Retina (tissue), 1 donor: ENCODE measurements around the gene GLI1.
A peak's percentile ranks its signal among the peaks of the same experiment; 100 is the strongest.
"Not testable (repeated sequence)": the region's sequence is repeated elsewhere in the genome, so short reads cannot be mapped to it uniquely, and the experiment has no call there.

Source experiments
- DNase-seq: peaks from one replicate; pipeline ENCODE4 v3.0.0-alpha.2; 2016

The GLI1 gene

DNA sequence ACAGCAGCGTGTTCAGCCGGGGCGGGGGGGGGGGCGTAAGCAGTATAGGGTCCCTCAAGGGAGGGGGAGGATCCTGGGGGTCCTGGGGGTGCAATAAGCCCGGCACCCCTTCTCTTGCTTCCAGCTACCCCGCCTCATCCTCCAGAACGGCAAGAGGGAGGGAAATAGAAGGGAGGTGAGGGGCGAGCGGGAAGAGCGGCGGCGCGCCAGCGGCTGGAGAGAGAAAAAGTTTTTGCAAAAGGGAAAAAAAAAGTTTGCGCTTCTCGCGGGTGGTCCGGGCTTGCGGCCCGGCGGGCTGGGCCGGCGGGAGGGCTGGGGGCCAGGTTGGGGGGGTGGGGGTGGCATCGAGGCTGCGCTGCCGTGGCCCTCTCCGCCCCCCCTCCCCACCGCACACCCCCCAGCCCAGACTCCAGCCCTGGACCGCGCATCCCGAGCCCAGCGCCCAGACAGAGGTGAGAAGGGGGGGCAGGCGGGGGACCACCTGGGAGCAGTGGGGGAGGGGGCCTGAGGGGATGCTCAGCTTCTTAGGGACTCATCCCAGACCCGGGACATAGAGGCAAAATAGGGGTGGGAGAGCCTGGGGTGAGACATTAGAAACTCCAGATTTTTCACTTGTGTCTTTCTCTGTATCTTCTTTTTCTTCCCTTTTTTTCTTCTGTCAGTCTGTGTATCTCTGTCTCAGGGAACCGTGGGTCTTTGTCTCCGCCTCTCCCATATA is at the start of gene GLI1:
Gene GLI1, plus strand, starts transcription at position 36 of the 718 bp plus-strand sequence. CDS start 3,907 bp downstream, outside the sequence.
- no peak for DNase-seq

DNA sequence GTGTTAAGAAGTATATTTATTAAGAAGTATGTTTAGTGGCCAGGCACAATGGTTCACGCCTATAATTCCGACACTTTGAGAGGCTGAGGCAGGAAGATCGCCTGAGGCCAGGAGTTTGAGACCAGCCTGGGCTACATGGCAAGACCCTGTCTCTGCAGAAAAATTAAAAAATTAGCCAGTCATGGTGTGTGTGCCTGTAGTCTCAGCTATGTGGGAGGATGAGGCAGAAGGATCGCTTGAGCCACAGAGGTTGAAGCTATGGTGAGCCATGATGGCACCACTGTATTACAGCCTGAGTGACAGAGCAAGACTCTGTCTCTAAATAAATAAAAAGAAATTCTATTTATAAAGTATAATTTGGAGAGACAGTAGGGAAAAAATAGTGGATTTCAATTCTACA is 49.1 kb upstream of the GLI1 start:
- DNase-seq = no peak

DNA sequence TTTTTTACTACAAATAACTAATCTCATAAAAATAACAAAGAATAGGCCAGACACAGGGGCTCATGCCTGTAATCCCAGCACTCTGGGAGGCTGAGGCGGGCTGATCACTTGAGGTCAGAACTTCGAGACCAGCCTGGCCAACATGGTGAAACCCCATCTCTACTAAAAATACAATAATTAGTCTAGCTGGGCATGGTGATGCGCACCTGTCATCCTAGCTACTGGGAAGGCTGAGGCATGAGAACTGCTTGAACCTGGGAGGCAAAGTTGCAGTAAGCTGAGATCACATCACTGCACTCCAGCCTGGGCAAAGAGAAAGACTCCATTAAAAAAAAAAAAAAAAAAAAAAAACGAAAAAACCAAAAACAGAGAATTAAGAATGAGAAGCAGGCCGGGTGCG is 45.4 kb upstream of the GLI1 start:
- not testable (repeated sequence) for DNase-seq

DNA sequence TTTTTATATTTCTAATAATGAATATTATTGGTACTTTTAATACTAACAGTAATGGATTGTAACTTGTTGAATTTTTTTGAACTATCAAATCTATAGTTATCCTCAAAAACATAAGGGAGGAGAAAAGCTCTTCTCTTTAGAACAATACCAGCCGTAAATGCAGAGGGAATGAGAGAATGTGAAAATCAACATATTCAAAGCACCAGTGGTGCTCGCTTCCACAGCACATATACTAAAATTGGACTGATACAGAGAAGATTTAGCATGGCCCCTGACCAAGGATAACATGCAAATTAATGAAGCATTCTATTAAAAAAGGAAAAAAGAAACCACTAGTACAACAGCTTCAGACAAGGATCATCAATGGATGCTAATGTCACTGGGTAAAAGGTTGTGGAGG is 44.5 kb upstream of the GLI1 start:
- DNase-seq = no peak

DNA sequence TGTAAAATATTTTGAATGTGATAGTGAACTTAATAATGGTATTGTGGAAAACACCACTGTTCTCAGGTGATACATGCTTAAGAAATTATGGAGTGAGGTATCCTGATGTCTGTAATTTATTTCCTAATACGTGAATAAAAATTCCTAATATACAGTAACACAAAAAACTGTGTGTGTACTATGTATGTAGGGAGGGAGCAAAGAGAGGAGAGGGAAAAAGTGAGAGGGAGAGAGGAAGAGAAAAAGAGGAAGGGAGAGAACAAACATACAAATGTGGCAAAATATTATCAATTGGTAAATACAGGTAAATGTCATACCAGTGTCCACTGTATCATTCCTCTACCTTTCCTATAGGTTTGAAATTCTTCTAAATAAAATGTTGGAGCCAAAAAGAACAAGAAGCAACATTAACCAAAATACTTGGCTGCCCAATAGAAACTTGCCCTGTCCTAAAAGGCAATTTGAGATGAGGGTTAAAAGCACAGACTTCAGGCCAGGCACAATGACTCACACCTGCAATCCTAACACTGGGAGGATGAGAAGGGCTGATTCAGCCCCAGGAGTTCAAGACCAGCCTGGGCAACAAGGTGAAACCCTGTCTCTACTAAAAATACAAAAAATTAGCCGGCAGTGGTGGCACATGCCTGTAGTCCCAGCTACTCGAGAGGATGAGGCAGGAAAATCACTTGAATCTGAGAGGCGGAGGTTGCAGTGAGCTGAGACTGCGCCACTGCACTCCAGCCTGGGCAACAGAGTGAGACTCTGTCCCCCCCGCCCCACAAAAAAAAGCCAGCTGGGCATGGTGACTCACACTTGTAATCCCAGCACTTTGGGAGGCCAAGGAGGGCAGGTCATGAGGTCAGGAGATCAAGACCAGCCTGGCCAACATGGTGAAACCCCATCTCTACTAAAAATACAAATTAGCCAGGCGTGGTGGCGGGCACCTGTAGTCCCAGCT is 43.3 kb upstream of the GLI1 start:
- DNase-seq = no peak

DNA sequence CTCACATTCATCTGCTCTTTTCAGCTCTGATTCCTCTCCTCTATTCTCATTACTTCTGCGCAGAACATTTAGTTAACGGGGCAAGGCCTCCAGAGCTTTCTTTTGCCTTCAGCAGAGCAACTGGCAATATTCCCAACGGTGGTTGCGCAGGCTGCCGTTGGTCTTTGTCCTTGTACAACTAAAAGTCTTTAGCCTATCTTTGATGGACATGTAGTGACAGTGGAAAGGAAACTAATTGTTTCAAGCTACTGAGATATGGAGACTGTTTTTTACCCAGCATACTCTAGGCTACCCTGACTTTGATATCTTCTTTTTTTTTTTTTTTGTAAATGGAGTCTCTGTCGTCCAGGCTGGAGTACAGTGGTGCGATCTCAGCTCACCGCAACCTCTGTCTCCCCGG is 41.3 kb upstream of the GLI1 start:
- no peak for DNase-seq

DNA sequence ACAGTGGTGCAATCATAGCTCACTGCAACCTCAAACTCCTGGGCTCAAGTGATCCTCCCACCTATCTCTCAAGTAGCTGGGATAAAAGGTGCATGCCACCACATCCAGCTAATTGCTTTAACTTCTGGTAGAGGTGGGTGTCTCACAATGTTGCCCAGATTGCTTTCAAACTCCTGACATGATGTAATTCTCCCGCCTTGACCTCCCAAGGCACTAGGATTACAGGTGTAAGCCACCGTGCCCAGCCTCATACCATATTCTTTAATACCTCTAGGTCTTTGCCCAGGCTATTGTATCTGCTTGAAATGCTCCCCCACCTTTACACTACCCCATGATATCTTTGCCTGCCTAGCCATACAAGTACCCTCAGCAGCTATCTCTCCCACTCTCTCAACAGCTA is 40.1 kb upstream of the GLI1 start:
- DNase-seq = no peak

DNA sequence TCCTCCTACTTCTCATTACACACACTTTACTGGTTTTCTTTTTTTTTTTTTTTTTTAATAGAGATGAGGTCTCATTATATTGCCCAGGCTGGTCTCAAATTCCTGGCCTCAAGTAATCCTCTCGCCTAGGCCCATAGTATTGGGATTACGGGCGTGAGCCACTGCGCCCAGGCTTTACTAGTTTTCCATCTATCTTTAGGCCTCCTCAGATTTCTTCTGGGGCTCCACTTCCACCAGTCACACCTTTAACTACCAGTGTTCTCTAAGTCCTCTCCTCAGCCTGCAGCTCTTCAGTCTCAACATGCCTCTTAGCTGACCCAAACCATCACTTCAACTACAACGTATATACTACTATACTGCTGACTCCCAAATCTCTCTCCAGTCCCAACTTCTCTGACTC is 39.1 kb upstream of the GLI1 start:
- no peak for DNase-seq

DNA sequence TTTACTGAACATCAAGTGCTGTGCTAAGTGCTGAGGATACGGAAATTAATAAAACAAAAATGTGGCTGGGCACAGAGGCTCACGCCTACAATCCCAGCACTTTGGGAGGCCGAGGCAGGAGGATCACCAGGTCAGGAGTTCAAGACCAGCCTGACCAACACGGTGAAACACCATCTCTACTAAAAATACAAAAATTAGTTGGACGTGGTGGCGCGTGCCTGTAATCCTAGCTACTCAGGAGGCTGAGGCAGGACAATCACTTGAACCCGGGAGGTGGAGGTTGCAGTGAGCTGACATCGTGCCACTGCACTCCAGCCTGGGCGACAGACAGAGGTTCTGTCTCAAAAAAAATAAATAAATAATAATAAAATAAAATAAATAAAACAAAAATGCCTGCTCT is 32.6 kb upstream of the GLI1 start:
- not testable (repeated sequence) for DNase-seq

DNA sequence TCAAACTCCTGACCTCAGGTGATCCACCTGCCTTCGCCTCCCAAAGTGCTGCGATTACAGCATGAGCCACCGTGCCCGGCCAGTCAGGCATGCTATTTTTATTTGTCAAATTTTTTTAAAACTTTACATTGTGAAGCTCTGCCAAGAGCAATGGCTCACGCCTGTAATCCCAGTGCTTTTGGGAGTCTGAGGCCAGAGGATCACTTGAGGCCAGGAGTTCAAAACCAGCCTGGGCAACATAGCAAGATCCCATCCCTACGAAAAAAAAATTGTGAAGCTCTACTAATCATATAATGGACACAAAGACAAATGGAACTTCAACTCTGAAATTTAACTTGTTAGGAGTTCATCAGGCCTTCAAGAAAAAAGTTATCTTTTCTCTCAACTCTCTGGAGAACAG is 30.6 kb upstream of the GLI1 start:
- no peak for DNase-seq

DNA sequence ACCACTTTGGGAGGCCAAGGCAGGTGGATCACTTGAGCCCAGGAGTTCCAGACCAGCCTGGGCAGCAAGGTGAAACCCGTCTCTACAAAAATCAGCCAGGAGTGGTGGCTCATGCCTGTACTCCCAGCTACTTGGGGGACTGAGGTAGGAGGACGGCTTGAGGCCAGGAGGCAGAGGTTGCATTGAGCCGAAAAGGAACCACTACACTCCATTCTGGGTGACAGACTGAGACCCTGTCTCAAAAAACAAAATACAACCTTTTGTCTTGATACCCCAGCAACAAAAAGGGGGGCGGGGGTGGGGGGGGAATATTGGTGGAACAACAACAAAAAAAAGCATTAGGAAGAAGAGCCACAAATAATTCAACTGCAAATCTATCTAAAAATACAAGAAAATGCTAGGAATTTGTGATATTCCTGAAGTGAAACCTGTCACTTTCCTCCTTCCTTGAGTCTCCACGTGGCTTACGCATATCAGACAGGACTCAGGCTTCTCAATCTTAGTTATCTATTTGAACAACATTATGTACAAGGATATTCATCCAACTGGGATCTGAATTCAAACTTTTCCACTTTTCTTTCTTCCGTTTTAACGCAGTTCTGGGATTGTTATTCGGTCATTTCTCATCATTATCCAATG is 30.0 kb upstream of the GLI1 start:
- no peak for DNase-seq

DNA sequence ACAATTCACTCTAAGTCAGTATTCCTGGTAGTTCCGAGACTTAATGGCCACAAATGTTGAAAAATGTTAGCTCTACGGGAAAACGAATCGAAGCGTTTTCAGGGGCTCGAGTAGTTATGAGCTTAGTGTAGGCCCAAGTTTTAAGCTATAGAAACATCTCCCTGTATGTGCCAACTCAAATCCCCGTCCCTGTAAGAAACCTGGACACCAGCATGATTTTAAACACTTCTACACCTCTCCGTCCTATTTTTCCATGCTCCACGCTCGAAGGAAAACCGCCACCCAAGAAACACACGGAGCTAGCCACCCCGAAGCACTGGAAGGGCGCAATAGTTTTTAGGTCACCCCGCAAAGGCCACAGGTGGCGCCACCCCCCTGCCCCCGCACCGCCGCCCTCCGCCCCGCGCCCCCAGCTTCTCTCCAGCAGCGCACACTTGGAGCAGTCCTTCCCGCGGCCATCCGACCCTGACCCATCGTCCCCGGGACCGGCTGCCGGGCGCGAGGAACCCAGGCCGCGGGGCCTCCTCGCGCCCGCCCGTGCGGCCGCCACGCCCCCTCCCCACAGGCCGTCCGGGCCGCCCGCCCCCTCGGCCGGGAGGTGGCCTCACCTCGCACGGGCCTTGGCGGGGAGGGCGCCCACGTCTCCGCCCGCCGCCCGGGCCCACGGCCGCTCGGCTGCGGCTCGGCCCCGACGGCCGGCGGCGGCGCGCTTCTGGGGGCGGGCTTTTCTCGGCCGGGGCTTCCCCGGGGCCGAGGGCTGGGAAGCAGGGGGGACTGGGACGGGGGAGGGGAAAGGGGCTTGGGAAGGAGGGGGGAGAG is 29.3 kb upstream of the GLI1 start:
- peak; percentile 45 for DNase-seq

DNA sequence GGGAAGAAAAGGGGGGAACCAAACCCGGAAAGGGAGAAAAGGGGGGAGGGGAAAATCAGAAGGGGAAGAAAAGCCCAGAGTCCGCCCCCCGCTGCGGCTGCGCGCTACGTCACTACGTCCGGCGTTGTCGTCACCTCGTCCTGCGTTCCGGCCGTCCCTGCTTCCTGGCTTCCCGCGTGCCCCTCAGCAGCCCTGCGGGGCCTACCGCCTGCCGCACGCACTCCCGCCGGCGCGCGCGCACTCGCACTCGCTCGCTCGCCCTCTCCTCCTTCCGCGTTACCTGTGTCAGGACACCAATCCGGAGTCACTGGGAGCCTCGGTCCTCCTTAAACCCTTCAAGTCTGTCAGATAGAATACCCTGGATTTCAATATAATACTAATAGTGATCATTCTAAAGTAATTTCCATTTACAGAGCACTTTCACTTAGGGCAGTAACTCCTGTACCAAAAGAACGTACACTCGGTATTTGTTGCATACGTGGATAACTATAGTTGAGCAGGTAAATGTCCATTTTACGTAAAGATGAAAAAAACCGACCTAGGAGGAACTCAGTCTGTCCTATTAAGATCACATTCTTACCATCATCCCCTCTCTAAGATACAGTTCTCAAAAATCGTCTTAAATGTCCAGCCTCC is 28.5 kb upstream of the GLI1 start, which contains the start of gene R3HDM2:
Gene R3HDM2, minus strand, starts transcription at position 113 of the 636 bp plus-strand sequence. CDS start 120,615 bp downstream, outside the sequence.
- peak; percentile 96 for DNase-seq

DNA sequence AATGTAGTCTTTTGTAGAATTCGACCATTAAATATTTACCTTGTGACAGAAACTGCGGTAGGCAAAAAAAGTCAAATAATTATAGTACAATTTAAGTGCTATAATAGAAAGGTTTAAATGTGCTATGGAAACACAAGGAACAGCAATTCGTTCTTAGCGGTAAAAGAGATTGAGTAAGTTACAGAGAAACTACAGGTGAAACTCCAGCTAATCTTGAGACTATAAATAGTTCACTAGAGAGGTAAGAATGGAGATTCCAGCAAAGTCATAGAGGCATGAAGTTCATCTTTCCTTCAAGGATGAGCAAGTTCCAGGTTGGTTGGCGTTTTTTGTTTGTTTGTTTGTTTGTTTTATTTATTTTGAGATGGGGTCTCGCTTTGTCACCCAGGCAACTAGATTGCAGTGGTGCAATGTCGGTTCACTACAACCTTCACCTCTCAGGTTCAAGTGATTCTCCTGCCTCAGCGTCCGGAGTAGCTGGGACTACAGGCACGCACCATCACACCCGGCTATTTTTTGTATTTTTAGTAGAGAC is 27.9 kb upstream of the GLI1 start:
- DNase-seq = no peak

DNA sequence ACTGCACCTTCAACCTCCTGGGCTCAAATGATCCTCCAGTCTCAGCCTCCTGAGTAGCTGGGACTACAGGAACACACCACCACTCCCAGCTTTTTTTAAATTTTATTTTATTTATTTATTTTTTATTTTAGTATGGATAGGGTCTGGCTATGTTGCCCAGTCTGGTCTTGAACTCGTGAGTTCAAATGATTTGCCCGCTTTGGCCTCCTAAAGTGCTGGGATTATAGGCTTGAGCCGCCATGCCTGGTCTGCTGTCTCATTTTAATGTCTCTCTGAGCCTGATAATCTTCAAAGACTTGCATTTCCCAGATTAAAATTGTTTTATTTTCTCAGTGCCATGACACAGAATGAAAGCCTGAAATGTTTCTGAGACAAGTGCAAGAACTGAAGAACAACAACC is 26.2 kb upstream of the GLI1 start:
- no peak for DNase-seq

DNA sequence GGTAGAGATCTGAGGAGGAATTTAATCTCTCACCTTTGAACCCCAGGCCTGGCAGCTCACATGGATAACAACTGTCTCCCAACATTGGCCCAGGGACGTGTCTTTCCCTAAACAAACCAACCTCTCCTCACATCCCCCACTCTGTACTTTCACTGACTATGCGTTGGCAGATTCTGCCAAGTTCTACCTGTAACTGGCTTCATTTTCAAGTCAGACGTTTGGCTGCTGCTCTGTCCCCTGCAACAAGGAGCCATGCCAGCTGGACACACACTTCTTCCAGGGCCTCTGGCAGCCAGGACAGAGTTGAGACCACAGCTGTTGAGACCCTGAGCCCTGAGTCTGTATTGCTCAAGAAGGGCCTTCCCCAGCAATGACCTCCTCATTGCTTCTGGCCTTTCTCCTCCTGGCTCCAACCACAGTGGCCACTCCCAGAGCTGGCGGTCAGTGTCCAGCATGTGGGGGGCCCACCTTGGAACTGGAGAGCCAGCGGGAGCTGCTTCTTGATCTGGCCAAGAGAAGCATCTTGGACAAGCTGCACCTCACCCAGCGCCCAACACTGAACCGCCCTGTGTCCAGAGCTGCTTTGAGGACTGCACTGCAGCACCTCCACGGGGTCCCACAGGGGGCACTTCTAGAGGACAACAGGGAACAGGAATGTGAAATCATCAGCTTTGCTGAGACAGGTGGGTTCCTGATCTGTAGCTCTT is 24.9 kb upstream of the GLI1 start, which contains the start of gene INHBC:
Gene INHBC, plus strand, starts transcription at position 268 of the 707 bp plus-strand sequence. Its CDS starts 103 bp downstream, at position 371.
- DNase-seq = no peak

DNA sequence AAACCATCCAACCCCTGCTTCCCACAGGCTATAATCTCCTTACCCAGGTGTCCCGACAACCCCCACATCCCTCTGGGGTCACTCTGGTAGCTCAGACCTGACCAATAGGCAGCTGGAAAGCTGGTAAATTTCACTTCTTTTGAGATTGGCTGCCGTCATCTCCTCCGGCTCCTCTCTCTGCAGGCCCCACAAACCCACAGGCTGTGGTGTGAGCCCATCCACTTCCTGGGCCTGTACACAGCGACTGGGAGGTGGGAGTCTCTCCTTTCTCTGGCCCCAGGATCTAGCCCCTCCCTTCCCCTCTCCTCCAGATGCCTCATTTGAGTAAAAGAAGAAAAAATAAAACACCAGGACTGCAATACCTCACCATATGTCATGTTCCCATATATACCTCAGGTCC is 24.3 kb upstream of the GLI1 start:
- DNase-seq = no peak

DNA sequence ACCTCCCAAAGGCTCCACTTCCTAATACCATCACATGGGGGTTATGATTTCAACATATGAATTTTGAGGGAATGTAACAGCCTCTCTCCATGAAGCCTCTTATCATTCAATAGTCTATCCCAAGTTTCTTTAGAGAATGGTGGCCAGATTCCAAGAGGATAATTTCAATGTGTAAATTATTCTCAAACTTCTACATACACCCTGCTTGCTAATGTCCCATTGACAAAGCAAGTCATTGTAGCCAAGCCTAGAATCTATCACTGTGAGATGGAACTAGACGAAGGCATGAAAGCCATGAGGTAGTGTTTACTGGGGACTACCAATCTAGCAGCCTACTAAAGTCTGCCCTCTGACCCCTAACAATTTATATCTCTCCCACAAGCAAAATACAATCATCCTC is 21.2 kb upstream of the GLI1 start:
- DNase-seq = no peak

DNA sequence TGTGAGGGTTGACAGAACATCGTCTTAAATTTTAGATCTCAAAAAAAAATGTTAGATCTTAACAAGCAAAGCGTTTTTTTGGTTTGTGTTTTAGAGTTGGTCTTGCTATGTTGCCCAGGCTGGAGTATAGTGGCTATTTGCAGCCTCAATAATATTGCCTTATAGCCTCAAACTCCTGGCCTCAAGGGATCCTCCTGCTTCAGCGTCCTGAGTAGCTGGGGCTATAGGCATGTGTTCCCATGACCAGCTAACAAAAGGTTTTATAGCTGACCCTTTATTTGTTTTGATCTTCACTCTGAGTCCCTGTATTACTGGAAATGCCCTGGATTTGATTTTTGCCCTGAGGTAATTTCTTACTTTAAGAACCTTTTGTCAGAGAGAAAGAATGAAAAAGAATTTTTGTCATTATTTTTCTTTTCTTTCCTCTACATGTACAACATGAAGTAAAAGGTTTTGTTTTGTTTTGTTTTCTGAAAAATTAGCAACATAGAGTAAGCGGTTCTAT is 19.8 kb upstream of the GLI1 start:
- no peak for DNase-seq

DNA sequence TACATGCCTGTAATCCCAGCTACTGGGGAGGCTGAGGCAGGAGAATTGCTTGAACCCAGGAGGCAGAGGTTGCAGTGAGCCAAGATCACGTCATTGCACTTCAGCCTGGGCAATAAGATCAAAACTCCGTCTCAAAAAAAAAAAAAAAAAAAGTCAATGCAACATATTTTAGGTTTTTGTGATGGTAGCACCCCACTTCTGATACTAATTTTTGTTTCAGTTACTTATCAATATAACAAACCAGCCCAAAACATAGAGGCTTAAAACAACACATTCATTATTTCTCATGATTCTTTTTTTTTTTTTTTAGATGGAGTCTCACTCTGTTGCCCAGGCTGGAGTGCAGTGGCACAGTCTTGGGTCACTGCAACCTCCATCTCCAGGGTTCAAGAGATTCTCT is 18.2 kb upstream of the GLI1 start:
- DNase-seq = not testable (repeated sequence)
